GM12878 (cell line): Measurements from ENCODE around the gene SYTL4. TPM values are rescaled to one million over a fixed set of nuclear protein-coding genes. Genes with fewer than 3 reads are reported as not detected.

Experiments
- ATAC-seq: fragments of 200-7000 bp; cut with Tn5 transposase; 3 replicates; pipeline ENCODE4 v1.9.1; 2020; ENCODE audit warnings: mild to moderate bottlenecking, moderate library complexity
- BruUV-seq: library from RNA; stranded (reverse); fragments of 400-500 nt; replicated peaks from 2 replicates; lab custom pipeline; 2021; lab: Mats Ljungman, UMichigan
- CTCF ChIA-PET: fragments of 300-600 bp; sonication (Branson Sonifier 250); formaldehyde crosslinking; extraction: SDS; loops from one replicate; lab custom pipeline; 2021; ENCODE audit warnings: inconsistent platforms; lab: Yijun Ruan, JAX
- POLR2A ChIA-PET: fragments of 350-600 bp; formaldehyde crosslinking; extraction: SDS; loops from one replicate; lab custom pipeline; 2021; ENCODE audit warnings: inconsistent platforms; lab: Charles Lee
- RAD21 ChIA-PET: fragments of 300-600 bp; sonication (Branson Sonifier 250); formaldehyde crosslinking; loops from one replicate; lab custom pipeline; 2023; ENCODE audit warnings: antibody characterized with exemption; ENCODE audit not compliant: unreplicated experiment; lab: Charles Lee
- SMC1A ChIA-PET: fragments of 300-600 bp; sonication (Branson Sonifier 250); formaldehyde crosslinking; loops from one replicate; lab custom pipeline; 2023; ENCODE audit not compliant: unreplicated experiment, uncharacterized antibody; lab: Charles Lee
- DNase-seq: peaks from one replicate; pipeline ENCODE4 v3.0.0-alpha.2; 2011; ENCODE audit warnings: low read depth, low spot score
- FAIRE-seq: peaks from 3 replicates; lab custom pipeline; 2011; peaks lifted over from hg19 to GRCh38; lab: Jason Lieb, UNC
- H2AFZ ChIP-seq: 2 replicates; pipeline ENCODE4 v1.6.0; 2011; ENCODE audit warnings: low read depth, low read length, control low read depth; ENCODE audit not compliant: control insufficient read depth
- H3K27ac ChIP-seq: 2 replicates; pipeline ENCODE4 v1.5.1; 2011; ENCODE audit warnings: control low read depth; ENCODE audit not compliant: control insufficient read depth, insufficient read depth
- H3K27me3 ChIP-seq, 2 experiments: replicated peaks in 1 of 2; 2 replicates each; pipeline versions ENCODE4 v1.6.0 to v1.6.1; 2011; ENCODE audit warnings: low read length in 1 of 2; ENCODE audit not compliant: control insufficient read depth in 2 of 2, insufficient read depth in 2 of 2
- H3K36me3 ChIP-seq, 2 experiments: 2 replicates each; pipeline ENCODE4 v1.5.1; 2011; ENCODE audit warnings: low read length in 1 of 2; ENCODE audit not compliant: control insufficient read depth in 2 of 2, insufficient read depth in 2 of 2
- H3K4me1 ChIP-seq: 2 replicates; pipeline ENCODE4 v1.6.1; 2011; ENCODE audit warnings: mild to moderate bottlenecking, low read length, moderate library complexity, mixed read lengths; ENCODE audit not compliant: control insufficient read depth, insufficient read depth
- H3K4me2 ChIP-seq: 2 replicates; pipeline ENCODE4 v1.6.0; 2011; ENCODE audit warnings: control low read depth; ENCODE audit not compliant: control insufficient read depth, insufficient read depth
- H3K4me3 ChIP-seq: fragments of 200-600 bp; sonication (generic); 2 replicates; pipeline ENCODE4 v1.5.1; 2016
- H3K79me2 ChIP-seq: 2 replicates; pipeline ENCODE4 v1.6.0; 2011; ENCODE audit warnings: low read length; ENCODE audit not compliant: control insufficient read depth, insufficient read depth
- H3K9ac ChIP-seq: 2 replicates; pipeline ENCODE4 v1.8.0; 2011; ENCODE audit warnings: low read length, control low read depth, mixed read lengths; ENCODE audit not compliant: control insufficient read depth, insufficient read depth
- H3K9me3 ChIP-seq: replicated peaks from 3 replicates; pipeline ENCODE4 v1.5.1; 2011; ENCODE audit warnings: mild to moderate bottlenecking, low read length; ENCODE audit not compliant: control insufficient read depth, insufficient read depth
- H4K20me1 ChIP-seq: 2 replicates; pipeline ENCODE4 v1.6.0; 2011; ENCODE audit not compliant: control insufficient read depth, insufficient read depth
- DPF2 ChIP-seq: fragments of 450-650 bp; IDR thresholded peaks from 2 replicates; pipeline ENCODE4 v1.6.1; 2017; ENCODE audit warnings: mild to moderate bottlenecking
- EP300 ChIP-seq, 2 experiments: fragments of 150-350 bp in 1 of 2; IDR thresholded peaks; 2 replicates each; pipeline ENCODE4 v1.6.1; 2011 to 2012; ENCODE audit warnings: low read depth in 2 of 2, low read length in 2 of 2, borderline replicate concordance in 1 of 2, improper control_type of control experiment in 1 of 2, inconsistent platforms in 1 of 2; ENCODE audit not compliant: control insufficient read depth in 1 of 2
- IRF3 ChIP-seq: fragments of 450-650 bp; IDR thresholded peaks from 2 replicates; pipeline ENCODE4 v1.6.1; 2014; ENCODE audit warnings: mild to moderate bottlenecking
- MXI1 ChIP-seq: fragments of 150-350 bp; IDR thresholded peaks from 2 replicates; pipeline ENCODE4 v1.6.1; 2011; ENCODE audit warnings: low read depth, mild to moderate bottlenecking, inconsistent platforms, low read length, improper control_type of control experiment
- NFIC ChIP-seq: IDR thresholded peaks from 2 replicates; pipeline ENCODE4 v1.6.1; 2012; ENCODE audit warnings: low read depth, mild to moderate bottlenecking, inconsistent platforms, low read length, moderate library complexity
- PRDM15 ChIP-seq: fragments of 450-650 bp; formaldehyde crosslinking; IDR thresholded peaks from 2 replicates; pipeline ENCODE4 v1.4.0; 2020; ENCODE audit warnings: mild to moderate bottlenecking, moderate library complexity
- RELA ChIP-seq: fragments of 450-650 bp; IDR thresholded peaks from 2 replicates; pipeline ENCODE4 v1.8.0; 2014; ENCODE audit warnings: borderline replicate concordance; ENCODE audit not compliant: partially characterized antibody
- USF2 ChIP-seq: IDR thresholded peaks from 2 replicates; pipeline ENCODE4 v1.6.1; 2011; ENCODE audit warnings: low read depth, low read length, improper control_type of control experiment, borderline replicate concordance
- WRNIP1 ChIP-seq: IDR thresholded peaks from 2 replicates; pipeline ENCODE4 v1.6.1; 2011; ENCODE audit warnings: low read depth, low read length, improper control_type of control experiment, borderline replicate concordance
- WGBS: methylation state at CpG from one replicate; pipeline ENCODE4 v1.1.6; 2016; ENCODE audit warnings: low lambda C conversion rate; ENCODE audit not compliant: insufficient replicate concordance, insufficient coverage; ENCODE audit errors: missing lambda C conversion rate; 5-methylcytosine and 5-hydroxymethylcytosine counted together
- in situ Hi-C: fragments of 300-500 bp; cut with MboI; formaldehyde crosslinking; loops from 9 replicates; pipeline ENCODE4 v1.14.3; 2018; ENCODE audit warnings: mixed read lengths
- intact Hi-C: fragments of 100-400 bp; cut with micrococcal nuclease; formaldehyde crosslinking; loops from one replicate; pipeline ENCODE4 v1.14.2; 2022; ENCODE audit not compliant: unreplicated experiment
- polyA plus RNA-seq, 11 experiments: library from polyadenylated mRNA; depleted of rRNA in 4 of 11; unstranded in 6 of 11; stranded (reverse) in 5 of 11; fragments of >200 nt; fragmentation: Nextera tagmentation in 4 of 11; fragmentation: Illumina TruSeq in 1 of 11; extraction: Ambion mirVana in 4 of 11; extraction: Trizol in 1 of 11; gene quantifications; 1 replicate in 1 of 11; 2 replicates in 10 of 11; pipeline versions ENCODE4 v1.2.1 to v1.2.3, GENCODE V29; 2011 to 2016; ENCODE audit warnings: inconsistent platforms in 2 of 11, missing spikeins in 2 of 11, low read depth in 1 of 11
- total RNA-seq, 4 experiments: library from RNA; depleted of rRNA in 3 of 4; stranded (reverse); fragments of >200 nt in 3 of 4; fragmentation: Illumina TruSeq in 1 of 4; extraction: Trizol in 1 of 4; gene quantifications; 2 replicates each; pipeline versions ENCODE4 v1.2.1 to v1.2.3, GENCODE V29; 2013 to 2021
- TF ChIP-seq, protein P1 (sequence below): fragments of 450-650 bp; IDR thresholded peaks from 2 replicates; pipeline ENCODE4 v1.6.1; 2017; ENCODE audit warnings: mild to moderate bottlenecking, low read depth, inconsistent platforms; ENCODE audit not compliant: poor library complexity, severe bottlenecking

SYTL4 gene
- total and polyA plus RNA-seq, 10 of the 15 experiments (the other 5 are each of a cell fraction or from before 2014, with no cell fraction given) = 0.07 to 0.74 (median 0.19) TPM; not detected in 2

- TF ChIP-seq PRDM15 (CRISPR knock-in tag) (no peak), NFIC (no peak)
Observed at GRCh38 chrX:100635989-100636320, 96.0 kb downstream of the SYTL4 start (continued).

DNA sequence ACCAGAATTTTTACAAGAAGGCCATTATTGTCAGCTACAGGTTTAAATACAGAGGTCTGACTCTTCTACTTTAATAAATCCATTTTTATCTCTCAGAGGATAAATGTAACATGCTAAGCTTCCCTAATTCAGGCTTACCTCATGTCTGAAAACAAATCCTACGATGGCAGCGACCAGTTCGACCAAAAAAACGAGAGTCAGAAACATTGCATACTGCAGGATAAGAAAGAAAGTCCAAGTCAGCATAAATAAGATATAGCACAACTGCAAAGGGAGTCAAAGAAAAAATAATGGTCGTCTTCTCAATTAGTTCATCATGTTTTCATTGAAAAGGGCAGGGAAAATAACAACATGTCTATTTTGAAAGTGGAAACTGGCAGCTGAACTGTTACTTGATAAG, 96.9 kb downstream of the SYTL4 start:
- no peaks in the 10 kb centered on the region; the same call in 2 of the 3 replicates for H3K9me3 ChIP-seq
- SMC1A ChIA-PET = no interaction called here
- DNase-seq (no peak), ATAC-seq (no peak), FAIRE-seq (no peak)
- WGBS = 40% methylated on average over 5 of the region's 5 CpGs
- H3K27me3 ChIP-seq = peaks cover 0 to 2% of the 10 kb centered on the region in 2 experiments; a peak in 2 of 4 replicates
- H3K36me3 ChIP-seq = no peaks in the 10 kb centered on the region
- H2AFZ ChIP-seq = no peak overlapping the region
- H4K20me1 ChIP-seq = no peaks in the 10 kb centered on the region
- no peak overlapping the region for H3K9ac ChIP-seq
- intact Hi-C loops (loop anchor here (10.0 kb wide), 1 partner anchor 120 kb away; no protein-coding TSS in a partner anchor), in situ Hi-C loops (no loop called here)
- no peaks in the 10 kb centered on the region for H3K4me1 ChIP-seq
- CTCF ChIA-PET = no interaction called here
- H3K79me2 ChIP-seq = no peaks in the 10 kb centered on the region
- no peak overlapping the region for H3K4me3 ChIP-seq
- POLR2A ChIA-PET = no interaction called here
- BruUV-seq = no TSS peak
- H3K27ac ChIP-seq = no peak overlapping the region
- RAD21 ChIA-PET = no interaction called here
- H3K4me2 ChIP-seq = no peak overlapping the region
- TF ChIP-seq MXI1 (no peak), RELA (no peak), IRF3 (no peak), DPF2 (no peak), USF2 (no peak), EP300 (IDR thresholded peaks at IDR 0.05; ENCODE audit: borderline replicate concordance in 1 of 2, control insufficient read depth in 1 of 2, low read depth in 2 of 2, low read length in 2 of 2) (no peak), WRNIP1 (no peak)
- TF ChIP-seq, protein P1, sequence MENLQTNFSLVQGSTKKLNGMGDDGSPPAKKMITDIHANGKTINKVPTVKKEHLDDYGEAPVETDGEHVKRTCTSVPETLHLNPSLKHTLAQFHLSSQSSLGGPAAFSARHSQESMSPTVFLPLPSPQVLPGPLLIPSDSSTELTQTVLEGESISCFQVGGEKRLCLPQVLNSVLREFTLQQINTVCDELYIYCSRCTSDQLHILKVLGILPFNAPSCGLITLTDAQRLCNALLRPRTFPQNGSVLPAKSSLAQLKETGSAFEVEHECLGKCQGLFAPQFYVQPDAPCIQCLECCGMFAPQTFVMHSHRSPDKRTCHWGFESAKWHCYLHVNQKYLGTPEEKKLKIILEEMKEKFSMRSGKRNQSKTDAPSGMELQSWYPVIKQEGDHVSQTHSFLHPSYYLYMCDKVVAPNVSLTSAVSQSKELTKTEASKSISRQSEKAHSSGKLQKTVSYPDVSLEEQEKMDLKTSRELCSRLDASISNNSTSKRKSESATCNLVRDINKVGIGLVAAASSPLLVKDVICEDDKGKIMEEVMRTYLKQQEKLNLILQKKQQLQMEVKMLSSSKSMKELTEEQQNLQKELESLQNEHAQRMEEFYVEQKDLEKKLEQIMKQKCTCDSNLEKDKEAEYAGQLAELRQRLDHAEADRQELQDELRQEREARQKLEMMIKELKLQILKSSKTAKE = no peak
